ENCODE data around the gene RC3H2.

The RC3H2 gene

DNA sequence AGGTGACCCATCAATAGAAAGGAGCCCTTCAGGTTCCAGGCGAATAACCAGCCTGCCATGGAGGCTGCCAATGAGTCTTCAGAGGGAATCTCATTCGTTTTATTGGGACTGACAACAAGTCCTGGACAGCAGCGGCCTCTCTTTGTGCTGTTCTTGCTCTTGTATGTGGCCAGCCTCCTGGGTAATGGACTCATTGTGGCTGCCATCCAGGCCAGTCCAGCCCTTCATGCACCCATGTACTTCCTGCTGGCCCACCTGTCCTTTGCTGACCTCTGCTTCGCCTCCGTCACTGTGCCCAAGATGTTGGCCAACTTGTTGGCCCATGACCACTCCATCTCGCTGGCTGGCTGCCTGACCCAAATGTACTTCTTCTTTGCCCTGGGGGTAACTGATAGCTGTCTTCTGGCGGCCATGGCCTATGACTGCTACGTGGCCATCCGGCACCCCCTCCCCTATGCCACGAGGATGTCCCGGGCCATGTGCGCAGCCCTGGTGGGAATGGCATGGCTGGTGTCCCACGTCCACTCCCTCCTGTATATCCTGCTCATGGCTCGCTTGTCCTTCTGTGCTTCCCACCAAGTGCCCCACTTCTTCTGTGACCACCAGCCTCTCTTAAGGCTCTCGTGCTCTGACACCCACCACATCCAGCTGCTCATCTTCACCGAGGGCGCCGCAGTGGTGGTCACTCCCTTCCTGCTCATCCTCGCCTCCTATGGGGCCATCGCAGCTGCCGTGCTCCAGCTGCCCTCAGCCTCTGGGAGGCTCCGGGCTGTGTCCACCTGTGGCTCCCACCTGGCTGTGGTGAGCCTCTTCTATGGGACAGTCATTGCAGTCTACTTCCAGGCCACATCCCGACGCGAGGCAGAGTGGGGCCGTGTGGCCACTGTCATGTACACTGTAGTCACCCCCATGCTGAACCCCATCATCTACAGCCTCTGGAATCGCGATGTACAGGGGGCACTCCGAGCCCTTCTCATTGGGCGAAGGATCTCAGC, 104.8 kb downstream of the RC3H2 start, which contains the start of gene OR1K1:
TSS of gene OR1K1 (plus strand) at position 58 of the 995 bp plus-strand sequence. CDS start at position 58, 0 bp downstream.
- no peak for DNase-seq

DNA sequence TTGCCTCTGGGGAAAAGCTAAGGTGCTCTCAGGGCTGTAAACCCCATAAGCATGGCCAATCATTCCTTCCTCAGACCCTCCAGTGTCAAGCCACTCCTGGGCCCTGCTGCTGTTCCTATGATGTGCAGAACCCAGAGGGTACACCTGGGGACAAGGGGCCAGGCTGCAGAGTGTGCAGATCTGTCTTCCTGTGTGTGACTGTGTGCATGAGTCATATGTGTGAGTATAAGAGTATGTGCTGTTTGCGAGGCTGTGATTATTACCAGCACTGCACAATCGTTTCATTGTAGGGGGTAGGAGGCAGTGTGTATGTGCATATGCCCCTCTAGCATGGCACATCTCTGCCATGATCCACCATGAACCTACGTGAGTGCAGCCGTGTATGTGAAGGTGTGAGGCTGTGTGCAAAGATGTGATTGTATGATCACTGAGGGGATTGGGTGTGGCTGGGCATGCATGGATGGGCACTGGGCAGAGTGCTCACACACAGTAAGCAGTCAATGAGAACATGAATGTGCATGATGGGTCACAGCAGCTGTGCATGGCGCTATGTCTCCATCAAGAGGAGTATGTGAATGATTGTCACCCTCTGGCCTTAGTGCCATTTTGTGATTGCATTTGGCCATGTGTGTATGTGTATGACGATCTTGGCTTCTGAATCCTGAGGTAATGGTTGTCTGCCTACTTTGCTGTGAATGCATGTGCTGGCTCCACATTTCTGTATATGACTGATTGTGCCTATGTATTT, 107.7 kb downstream of the RC3H2 start:
- DNase-seq, result no peak

Data from activated CD8-positive, alpha-beta memory T cell treated with anti-CD3 and anti-CD28 coated beads, Interleukin-2, amount 50 U/mL, for 4 hours (primary cell).